CD4-positive, alpha-beta T cell treated with Interleukin-2 at 100 ng/mL for 4 hours (primary cell): ENCODE measurements around the gene PYM1.
"Not testable (repeated sequence)": the region's sequence is repeated elsewhere in the genome, so short reads cannot be mapped to it uniquely, and the experiment has no call there.

Experiments used
- DNase-seq: peaks from one replicate; pipeline ENCODE4 v3.0.0-alpha.2; 2020; ENCODE audit warnings: low spot score

The PYM1 gene

GRCh38 chr12:55938826-55939501 lies 11.3 kb upstream of the PYM1 start:
- no peak for DNase-seq

GRCh38 chr12:55937981-55938380 lies 10.3 kb upstream of the PYM1 start:
- no peak for DNase-seq

GRCh38 chr12:55935738-55936151 lies 8.1 kb upstream of the PYM1 start:
- no peak for DNase-seq

- no peak for DNase-seq
These were observed 7.1 kb upstream of the PYM1 start for GRCh38 chr12:55934773-55935172.

- DNase-seq: no peak
These were observed 6.4 kb upstream of the PYM1 start for GRCh38 chr12:55933799-55934742.

- peak; percentile 42 for DNase-seq
These were observed 5.6 kb upstream of the PYM1 start for GRCh38 chr12:55933169-55933798.

- DNase-seq: peak; percentile 64
These were observed 4.8 kb upstream of the PYM1 start for GRCh38 chr12:55932551-55932910.

- DNase-seq: no peak
These were observed 4.3 kb upstream of the PYM1 start for GRCh38 chr12:55931780-55932550.

GRCh38 chr12:55931317-55931779 lies 3.7 kb upstream of the PYM1 start:
- DNase-seq: no peak

GRCh38 chr12:55930771-55931316 lies 3.1 kb upstream of the PYM1 start, which contains the start of gene DGKA:
Gene DGKA, plus strand, starts transcription at chr12:55931162. Its CDS starts 5,342 bp downstream, at chr12:55936504.
- DNase-seq: peak; percentile 87

- DNase-seq: peak; percentile 91
These were observed 1.7 kb upstream of the PYM1 start for GRCh38 chr12:55929306-55929791.

GRCh38 chr12:55926738-55927587 lies 731 bp downstream of the PYM1 start:
- peak; percentile 90 for DNase-seq

- no peak for DNase-seq
These were observed 1.6 kb downstream of the PYM1 start for GRCh38 chr12:55925870-55926737.

- no peak for DNase-seq
These were observed 2.3 kb downstream of the PYM1 start for GRCh38 chr12:55925371-55925770.

GRCh38 chr12:55923648-55924047 lies 4.0 kb downstream of the PYM1 start:
- DNase-seq: not testable (repeated sequence)

- no peak for DNase-seq
These were observed 5.6 kb downstream of the PYM1 start for GRCh38 chr12:55922126-55922525.

GRCh38 chr12:55919032-55919431 lies 8.7 kb downstream of the PYM1 start:
- not testable (repeated sequence) for DNase-seq

- no peak for DNase-seq
These were observed 12.2 kb downstream of the PYM1 start for GRCh38 chr12:55915482-55915859.

GRCh38 chr12:55912908-55913307 lies 14.8 kb downstream of the PYM1 start:
- no peak for DNase-seq
